MM.1S (cell line): ENCODE results near the gene SLC43A3.

Source experiments
- CTCF ChIP-seq: fragments of 300-600 bp; sonication (generic); IDR thresholded peaks from 2 replicates; pipeline ENCODE4 v1.5.1; 2016; ENCODE audit warnings: antibody characterized with exemption, low read length, mixed read lengths
- EZH2 ChIP-seq: fragments of 300-600 bp; sonication (generic); optimal IDR thresholded peaks from 2 replicates; pipeline ENCODE3; 2017; ENCODE audit warnings: low read depth, mild to moderate bottlenecking, antibody characterized with exemption, low read length, mixed read lengths
- EZH2phosphoT487 ChIP-seq: fragments of 300-600 bp; sonication (generic); IDR thresholded peaks from 2 replicates; pipeline ENCODE4 v1.6.1; 2018; ENCODE audit warnings: antibody characterized with exemption, low read length

- TF ChIP-seq EZH2 (no peak), CTCF (no peak), EZH2phosphoT487 (no peak)
Measured at GRCh38 chr11:57475191-57475590, 48.3 kb upstream of the SLC43A3 start.
